Loucy (cell line): ENCODE results near the gene MCM9.

Experiments
- H2AFZ ChIP-seq: fragments of 200-600 bp; sonication (generic); 2 replicates; pipeline ENCODE4 v1.6.0; 2016; ENCODE audit warnings: antibody characterized with exemption, mild to moderate bottlenecking, low read length, moderate library complexity
- H3F3A ChIP-seq: fragments of 200-600 bp; 2 replicates; pipeline ENCODE4 v1.6.0; 2016; ENCODE audit warnings: antibody characterized with exemption, low read depth, mild to moderate bottlenecking
- H3K27me3 ChIP-seq: fragments of 200-600 bp; sonication (generic); 2 replicates; pipeline ENCODE4 v1.6.1; 2014; ENCODE audit warnings: low read length, mild to moderate bottlenecking; ENCODE audit not compliant: insufficient read depth, poor library complexity, severe bottlenecking
- H3K36me3 ChIP-seq: fragments of 200-600 bp; sonication (generic); 2 replicates; pipeline ENCODE4 v1.6.1; 2016; ENCODE audit warnings: low read length; ENCODE audit not compliant: insufficient read depth
- H3K4me1 ChIP-seq: fragments of 200-600 bp; sonication (generic); 2 replicates; pipeline ENCODE4 v1.5.1; 2014; ENCODE audit warnings: low read length, mild to moderate bottlenecking; ENCODE audit not compliant: insufficient read depth, poor library complexity, severe bottlenecking
- H3K4me2 ChIP-seq: fragments of 200-600 bp; sonication (generic); 2 replicates; pipeline ENCODE4 v1.6.0; 2014; ENCODE audit warnings: antibody characterized with exemption, low read length, low read depth, mild to moderate bottlenecking; ENCODE audit not compliant: poor library complexity, severe bottlenecking
- H3K4me3 ChIP-seq: fragments of 200-600 bp; sonication (generic); 2 replicates; pipeline ENCODE4 v1.5.1; 2014; ENCODE audit warnings: low read length, mild to moderate bottlenecking, mixed read lengths; ENCODE audit not compliant: poor library complexity, severe bottlenecking
- H3K79me2 ChIP-seq: fragments of 200-600 bp; sonication (generic); 2 replicates; pipeline ENCODE4 v1.6.1; 2014; ENCODE audit warnings: low read length; ENCODE audit not compliant: insufficient read depth
- H3K9ac ChIP-seq: fragments of 200-600 bp; sonication (generic); 2 replicates; pipeline ENCODE4 v1.6.0; 2014; ENCODE audit warnings: mild to moderate bottlenecking, low read depth, low read length, moderate library complexity; ENCODE audit not compliant: poor library complexity, severe bottlenecking
- H3K9me2 ChIP-seq: fragments of 200-600 bp; sonication (generic); replicated peaks from 2 replicates; pipeline ENCODE4 v1.6.1; 2016; ENCODE audit warnings: low read depth, low read length, mixed read lengths
- H3K9me3 ChIP-seq: fragments of 200-600 bp; sonication (generic); 2 replicates; pipeline ENCODE4 v1.6.1; 2014; ENCODE audit warnings: mild to moderate bottlenecking, antibody characterized with exemption, low read length, low read depth; ENCODE audit not compliant: insufficient read depth
- H4K20me1 ChIP-seq: fragments of 200-600 bp; sonication (generic); 2 replicates; pipeline ENCODE4 v1.6.0; 2014; ENCODE audit warnings: antibody characterized with exemption, low read length, mild to moderate bottlenecking; ENCODE audit not compliant: insufficient read depth, poor library complexity, severe bottlenecking
- EZH2phosphoT487 ChIP-seq: fragments of 200-600 bp; IDR thresholded peaks from 2 replicates; pipeline ENCODE4 v1.6.1; 2018; ENCODE audit warnings: antibody characterized with exemption, mild to moderate bottlenecking, moderate library complexity, borderline replicate concordance
- TF ChIP-seq, protein P1 (sequence below): fragments of 200-600 bp; sonication (generic); conservative IDR thresholded peaks from 2 replicates; pipeline ENCODE4 v1.5.1; 2014; ENCODE audit warnings: mild to moderate bottlenecking, antibody characterized with exemption, low read length

The MCM9 gene

DNA sequence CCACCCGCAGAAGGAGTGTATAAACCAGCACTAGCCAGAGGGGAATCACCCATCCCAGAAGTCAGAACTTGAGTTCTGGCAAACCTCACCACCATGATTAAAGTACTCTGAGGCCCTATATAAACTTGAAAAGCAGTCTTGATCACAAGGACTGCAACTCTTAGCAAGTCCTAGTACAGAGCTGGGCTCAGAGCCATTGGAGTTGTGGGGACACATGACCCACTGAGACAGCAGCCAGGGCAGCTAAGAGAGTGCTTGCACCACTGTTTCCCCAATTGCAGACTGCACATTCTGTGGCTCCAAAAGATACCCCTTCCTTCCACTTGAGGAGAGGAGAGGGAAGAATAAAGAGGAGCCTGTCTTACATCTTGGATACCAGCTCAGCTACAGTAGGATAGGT lies 4.7 kb upstream of the MCM9 start:
- no peak overlapping the region for H2AFZ ChIP-seq
- peaks cover 2% of the 10 kb centered on the region; the same call in 1 of the 2 replicates for H3K9me3 ChIP-seq
- TF ChIP-seq, protein P1, sequence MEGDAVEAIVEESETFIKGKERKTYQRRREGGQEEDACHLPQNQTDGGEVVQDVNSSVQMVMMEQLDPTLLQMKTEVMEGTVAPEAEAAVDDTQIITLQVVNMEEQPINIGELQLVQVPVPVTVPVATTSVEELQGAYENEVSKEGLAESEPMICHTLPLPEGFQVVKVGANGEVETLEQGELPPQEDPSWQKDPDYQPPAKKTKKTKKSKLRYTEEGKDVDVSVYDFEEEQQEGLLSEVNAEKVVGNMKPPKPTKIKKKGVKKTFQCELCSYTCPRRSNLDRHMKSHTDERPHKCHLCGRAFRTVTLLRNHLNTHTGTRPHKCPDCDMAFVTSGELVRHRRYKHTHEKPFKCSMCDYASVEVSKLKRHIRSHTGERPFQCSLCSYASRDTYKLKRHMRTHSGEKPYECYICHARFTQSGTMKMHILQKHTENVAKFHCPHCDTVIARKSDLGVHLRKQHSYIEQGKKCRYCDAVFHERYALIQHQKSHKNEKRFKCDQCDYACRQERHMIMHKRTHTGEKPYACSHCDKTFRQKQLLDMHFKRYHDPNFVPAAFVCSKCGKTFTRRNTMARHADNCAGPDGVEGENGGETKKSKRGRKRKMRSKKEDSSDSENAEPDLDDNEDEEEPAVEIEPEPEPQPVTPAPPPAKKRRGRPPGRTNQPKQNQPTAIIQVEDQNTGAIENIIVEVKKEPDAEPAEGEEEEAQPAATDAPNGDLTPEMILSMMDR: no peak
- no peak for TF ChIP-seq EZH2phosphoT487
- no peak overlapping the region for H3K4me2 ChIP-seq
- H3K27me3 ChIP-seq: no peaks in the 10 kb centered on the region
- H3F3A ChIP-seq: no peaks in the 10 kb centered on the region
- H3K36me3 ChIP-seq: no peaks in the 10 kb centered on the region
- peaks cover 11% of the 10 kb centered on the region for H3K79me2 ChIP-seq
- H3K9me2 ChIP-seq: no peaks in the 10 kb centered on the region
- H3K4me3 ChIP-seq: no peak overlapping the region
- no peaks in the 10 kb centered on the region for H4K20me1 ChIP-seq
- peaks cover 13% of the 10 kb centered on the region for H3K4me1 ChIP-seq
- no peak overlapping the region for H3K9ac ChIP-seq

GRCh38 chr6:118935978-118936703 lies 1.2 kb upstream of the MCM9 start:
- H3K9ac ChIP-seq: peak overlapping the region; percentile 96
- TF ChIP-seq, protein P1: no peak
- TF ChIP-seq EZH2phosphoT487: no peak
- H3K36me3 ChIP-seq: no peaks in the 10 kb centered on the region; the same call in 1 of the 2 replicates
- no peaks in the 10 kb centered on the region for H3K9me3 ChIP-seq
- H3K9me2 ChIP-seq: no peaks in the 10 kb centered on the region
- peaks cover 38% of the 10 kb centered on the region for H3K4me1 ChIP-seq
- peaks cover 40% of the 10 kb centered on the region for H3K79me2 ChIP-seq
- no peaks in the 10 kb centered on the region for H3F3A ChIP-seq
- peaks cover 23% of the 10 kb centered on the region for H4K20me1 ChIP-seq
- H3K4me2 ChIP-seq: peak overlapping the region; percentile 86
- H3K27me3 ChIP-seq: no peaks in the 10 kb centered on the region
- H2AFZ ChIP-seq: no peak overlapping the region
- H3K4me3 ChIP-seq: peak overlapping the region; percentile 99

- H3K27me3 ChIP-seq: no peaks in the 10 kb centered on the region
- H3K4me2 ChIP-seq: peak overlapping the region; percentile 86
- TF ChIP-seq EZH2phosphoT487: no peak
- TF ChIP-seq, protein P1: no peak
- H4K20me1 ChIP-seq: peaks cover 28% of the 10 kb centered on the region
- peak overlapping the region; percentile 99 for H3K4me3 ChIP-seq
- H3K79me2 ChIP-seq: peaks cover 48% of the 10 kb centered on the region
- peaks cover 44% of the 10 kb centered on the region for H3K4me1 ChIP-seq
- H3K9ac ChIP-seq: peak overlapping the region; percentile 96
- no peaks in the 10 kb centered on the region for H3F3A ChIP-seq
- peak overlapping the region; percentile 56 for H2AFZ ChIP-seq
- H3K9me2 ChIP-seq: no peaks in the 10 kb centered on the region
- no peaks in the 10 kb centered on the region for H3K9me3 ChIP-seq
- peaks cover 3% of the 10 kb centered on the region; the same call in 1 of the 2 replicates for H3K36me3 ChIP-seq
These were observed 341 bp upstream of the MCM9 start for GRCh38 chr6:118935331-118935668.
